ENCODE measurements around the gene HIVEP3.

The HIVEP3 gene

GRCh38 chr1:41727749-41728115, 191.0 kb downstream of the HIVEP3 start:
- Histone ChIP-seq H3K4me3 (ENCODE audit: low read length) (no peak overlapping the region), H3K27ac (ENCODE audit: low read depth, low read length) (no peak overlapping the region), H3K27me3 (ENCODE audit: control insufficient read depth, insufficient read depth, low read length) (no peaks in the 10 kb centered on the region), H3K36me3 (ENCODE audit: control insufficient read depth, insufficient read depth, low read length) (no peaks in the 10 kb centered on the region), H3K4me1 (ENCODE audit: control insufficient read depth, insufficient read depth, low read length) (no peaks in the 10 kb centered on the region), H3K9ac (ENCODE audit: low read length) (no peak overlapping the region)

GRCh38 chr1:41726899-41727748, 191.6 kb downstream of the HIVEP3 start:
- H3K27ac ChIP-seq (ENCODE audit: low read depth, low read length) = no peak overlapping the region
- no peaks in the 10 kb centered on the region for H3K36me3 ChIP-seq (ENCODE audit: control insufficient read depth, insufficient read depth, low read length)
- peak overlapping the region; percentile 12 for H3K4me3 ChIP-seq (ENCODE audit: low read length)
- H3K4me1 ChIP-seq (ENCODE audit: control insufficient read depth, insufficient read depth, low read length) = no peaks in the 10 kb centered on the region
- no peak overlapping the region for H3K9ac ChIP-seq (ENCODE audit: low read length)
- H3K27me3 ChIP-seq (ENCODE audit: control insufficient read depth, insufficient read depth, low read length) = no peaks in the 10 kb centered on the region

- H3K9ac ChIP-seq (ENCODE audit: low read length) = no peak overlapping the region
- no peak overlapping the region for H3K27ac ChIP-seq (ENCODE audit: low read depth, low read length)
- no peak overlapping the region for H3K4me3 ChIP-seq (ENCODE audit: low read length)
- no peaks in the 10 kb centered on the region for H3K27me3 ChIP-seq (ENCODE audit: control insufficient read depth, insufficient read depth, low read length)
- H3K4me1 ChIP-seq (ENCODE audit: control insufficient read depth, insufficient read depth, low read length) = no peaks in the 10 kb centered on the region
- no peaks in the 10 kb centered on the region for H3K36me3 ChIP-seq (ENCODE audit: control insufficient read depth, insufficient read depth, low read length)
These were observed 192.4 kb downstream of the HIVEP3 start for GRCh38 chr1:41726292-41726691.

DNA sequence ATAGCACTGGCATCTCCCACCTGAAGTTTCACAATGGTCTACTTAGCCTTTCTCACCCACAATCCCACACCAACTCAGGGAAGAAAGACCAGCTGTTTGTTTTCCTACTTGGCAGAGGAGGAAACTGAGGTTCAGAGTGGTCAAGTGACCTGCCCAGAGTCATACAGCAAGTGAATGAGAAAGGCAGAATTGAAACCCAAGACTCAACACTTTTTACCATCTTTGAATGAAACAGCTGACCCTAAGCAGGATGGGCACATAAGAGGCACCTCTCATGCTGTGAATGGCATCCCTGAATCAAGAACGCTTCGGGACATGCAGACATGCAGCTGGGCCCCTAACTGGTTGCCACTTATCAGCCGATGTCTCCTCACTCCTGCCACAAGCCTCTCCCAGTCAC, 193.8 kb downstream of the HIVEP3 start:
- no peak overlapping the region for H3K9ac ChIP-seq (ENCODE audit: low read length)
- H3K27me3 ChIP-seq (ENCODE audit: control insufficient read depth, insufficient read depth, low read length) = no peaks in the 10 kb centered on the region
- no peaks in the 10 kb centered on the region for H3K4me1 ChIP-seq (ENCODE audit: control insufficient read depth, insufficient read depth, low read length)
- H3K36me3 ChIP-seq (ENCODE audit: control insufficient read depth, insufficient read depth, low read length) = no peaks in the 10 kb centered on the region
- H3K4me3 ChIP-seq (ENCODE audit: low read length) = no peak overlapping the region
- H3K27ac ChIP-seq (ENCODE audit: low read depth, low read length) = no peak overlapping the region

- H3K36me3 ChIP-seq (ENCODE audit: control insufficient read depth, insufficient read depth, low read length) = no peaks in the 10 kb centered on the region
- no peaks in the 10 kb centered on the region for H3K27me3 ChIP-seq (ENCODE audit: control insufficient read depth, insufficient read depth, low read length)
- H3K4me1 ChIP-seq (ENCODE audit: control insufficient read depth, insufficient read depth, low read length) = no peaks in the 10 kb centered on the region
- no peak overlapping the region for H3K9ac ChIP-seq (ENCODE audit: low read length)
- no peak overlapping the region for H3K4me3 ChIP-seq (ENCODE audit: low read length)
- no peak overlapping the region for H3K27ac ChIP-seq (ENCODE audit: low read depth, low read length)
These were observed 194.5 kb downstream of the HIVEP3 start for GRCh38 chr1:41724248-41724647.

- no peak overlapping the region for H3K4me3 ChIP-seq (ENCODE audit: low read length)
- no peaks in the 10 kb centered on the region for H3K4me1 ChIP-seq (ENCODE audit: control insufficient read depth, insufficient read depth, low read length)
- no peaks in the 10 kb centered on the region for H3K36me3 ChIP-seq (ENCODE audit: control insufficient read depth, insufficient read depth, low read length)
- no peak overlapping the region for H3K27ac ChIP-seq (ENCODE audit: low read depth, low read length)
- no peaks in the 10 kb centered on the region for H3K27me3 ChIP-seq (ENCODE audit: control insufficient read depth, insufficient read depth, low read length)
- H3K9ac ChIP-seq (ENCODE audit: low read length) = no peak overlapping the region
These were observed 194.9 kb downstream of the HIVEP3 start for GRCh38 chr1:41723786-41724185.

GRCh38 chr1:41722184-41722583, 196.5 kb downstream of the HIVEP3 start:
- H3K27me3 ChIP-seq (ENCODE audit: control insufficient read depth, insufficient read depth, low read length) = no peaks in the 10 kb centered on the region
- no peaks in the 10 kb centered on the region for H3K4me1 ChIP-seq (ENCODE audit: control insufficient read depth, insufficient read depth, low read length)
- no peaks in the 10 kb centered on the region for H3K36me3 ChIP-seq (ENCODE audit: control insufficient read depth, insufficient read depth, low read length)
- no peak overlapping the region for H3K27ac ChIP-seq (ENCODE audit: low read depth, low read length)
- no peak overlapping the region for H3K9ac ChIP-seq (ENCODE audit: low read length)
- H3K4me3 ChIP-seq (ENCODE audit: low read length) = no peak overlapping the region

DNA sequence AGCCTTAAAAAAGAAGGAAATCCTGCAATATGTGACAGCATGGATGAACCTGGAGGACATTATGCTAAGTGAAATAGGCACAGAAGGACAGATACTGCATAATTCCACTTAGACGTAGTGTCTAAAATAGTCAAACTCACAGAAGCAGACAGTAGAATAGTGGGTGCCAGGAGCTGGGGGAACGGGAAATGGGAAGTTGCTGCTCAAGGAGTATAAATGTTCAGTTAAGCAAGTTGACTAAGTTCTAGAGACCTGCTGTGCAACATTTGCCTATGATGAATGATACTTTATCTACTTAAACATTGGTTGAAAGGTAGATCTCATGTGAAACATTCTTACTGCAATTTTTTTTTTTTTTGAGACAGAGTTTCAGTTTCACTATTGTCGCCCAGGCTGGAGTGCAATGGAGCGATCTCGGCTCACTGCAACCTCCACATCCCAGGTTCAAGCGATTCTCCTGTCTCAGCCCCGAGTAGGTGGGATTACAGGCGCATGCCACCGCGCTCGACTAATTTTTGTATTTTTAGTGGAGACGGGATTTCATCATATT, 197.8 kb downstream of the HIVEP3 start:
- no peak overlapping the region for H3K4me3 ChIP-seq (ENCODE audit: low read length)
- no peaks in the 10 kb centered on the region for H3K4me1 ChIP-seq (ENCODE audit: control insufficient read depth, insufficient read depth, low read length)
- no peak overlapping the region for H3K9ac ChIP-seq (ENCODE audit: low read length)

GRCh38 chr1:41719590-41719989, 199.1 kb downstream of the HIVEP3 start:
- no peaks in the 10 kb centered on the region for H3K4me1 ChIP-seq (ENCODE audit: control insufficient read depth, insufficient read depth, low read length)
- no peak overlapping the region for H3K9ac ChIP-seq (ENCODE audit: low read length)

More for the DNA sequence above, 197.8 kb downstream of the HIVEP3 start:
- H3K27ac ChIP-seq (ENCODE audit: low read depth, low read length) = no peak overlapping the region
- no peaks in the 10 kb centered on the region for H3K36me3 ChIP-seq (ENCODE audit: control insufficient read depth, insufficient read depth, low read length)
- H3K27me3 ChIP-seq (ENCODE audit: control insufficient read depth, insufficient read depth, low read length) = no peaks in the 10 kb centered on the region

DNA sequence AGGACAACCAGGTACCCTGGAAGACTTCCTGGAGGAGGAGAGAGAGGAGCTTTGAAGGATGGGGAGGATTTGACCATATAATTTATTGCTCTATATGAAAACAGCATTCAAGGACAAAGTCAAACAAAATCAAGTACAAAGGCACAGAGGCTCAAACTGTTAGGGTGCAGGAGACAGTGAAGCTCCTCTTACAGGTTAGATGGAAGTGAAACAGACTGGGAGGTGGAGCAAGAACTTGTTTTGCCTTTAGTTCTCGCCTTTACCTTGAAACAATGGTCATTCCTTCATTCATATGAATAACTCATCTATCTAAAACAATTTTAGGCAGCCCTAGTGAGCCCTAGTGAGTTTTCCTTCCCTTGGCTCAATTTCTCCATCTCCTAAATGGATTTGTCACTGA, 199.6 kb downstream of the HIVEP3 start:
- no peaks in the 10 kb centered on the region for H3K27me3 ChIP-seq (ENCODE audit: control insufficient read depth, insufficient read depth, low read length)
- H3K9ac ChIP-seq (ENCODE audit: low read length) = no peak overlapping the region
- H3K36me3 ChIP-seq (ENCODE audit: control insufficient read depth, insufficient read depth, low read length) = no peaks in the 10 kb centered on the region
- H3K4me3 ChIP-seq (ENCODE audit: low read length) = no peak overlapping the region
- H3K4me1 ChIP-seq (ENCODE audit: control insufficient read depth, insufficient read depth, low read length) = no peaks in the 10 kb centered on the region
- no peak overlapping the region for H3K27ac ChIP-seq (ENCODE audit: low read depth, low read length)

More at GRCh38 chr1:41719590-41719989, 199.1 kb downstream of the HIVEP3 start:
- no peak overlapping the region for H3K27ac ChIP-seq (ENCODE audit: low read depth, low read length)
- H3K36me3 ChIP-seq (ENCODE audit: control insufficient read depth, insufficient read depth, low read length) = no peaks in the 10 kb centered on the region
- no peak overlapping the region for H3K4me3 ChIP-seq (ENCODE audit: low read length)
- no peaks in the 10 kb centered on the region for H3K27me3 ChIP-seq (ENCODE audit: control insufficient read depth, insufficient read depth, low read length)

- no peak overlapping the region for H3K4me3 ChIP-seq (ENCODE audit: low read length)
- no peak overlapping the region for H3K9ac ChIP-seq (ENCODE audit: low read length)
- H3K27ac ChIP-seq (ENCODE audit: low read depth, low read length) = no peak overlapping the region
- H3K27me3 ChIP-seq (ENCODE audit: control insufficient read depth, insufficient read depth, low read length) = no peaks in the 10 kb centered on the region
- H3K36me3 ChIP-seq (ENCODE audit: control insufficient read depth, insufficient read depth, low read length) = no peaks in the 10 kb centered on the region
- no peaks in the 10 kb centered on the region for H3K4me1 ChIP-seq (ENCODE audit: control insufficient read depth, insufficient read depth, low read length)
These were observed 200.2 kb downstream of the HIVEP3 start for GRCh38 chr1:41718497-41718896.

DNA sequence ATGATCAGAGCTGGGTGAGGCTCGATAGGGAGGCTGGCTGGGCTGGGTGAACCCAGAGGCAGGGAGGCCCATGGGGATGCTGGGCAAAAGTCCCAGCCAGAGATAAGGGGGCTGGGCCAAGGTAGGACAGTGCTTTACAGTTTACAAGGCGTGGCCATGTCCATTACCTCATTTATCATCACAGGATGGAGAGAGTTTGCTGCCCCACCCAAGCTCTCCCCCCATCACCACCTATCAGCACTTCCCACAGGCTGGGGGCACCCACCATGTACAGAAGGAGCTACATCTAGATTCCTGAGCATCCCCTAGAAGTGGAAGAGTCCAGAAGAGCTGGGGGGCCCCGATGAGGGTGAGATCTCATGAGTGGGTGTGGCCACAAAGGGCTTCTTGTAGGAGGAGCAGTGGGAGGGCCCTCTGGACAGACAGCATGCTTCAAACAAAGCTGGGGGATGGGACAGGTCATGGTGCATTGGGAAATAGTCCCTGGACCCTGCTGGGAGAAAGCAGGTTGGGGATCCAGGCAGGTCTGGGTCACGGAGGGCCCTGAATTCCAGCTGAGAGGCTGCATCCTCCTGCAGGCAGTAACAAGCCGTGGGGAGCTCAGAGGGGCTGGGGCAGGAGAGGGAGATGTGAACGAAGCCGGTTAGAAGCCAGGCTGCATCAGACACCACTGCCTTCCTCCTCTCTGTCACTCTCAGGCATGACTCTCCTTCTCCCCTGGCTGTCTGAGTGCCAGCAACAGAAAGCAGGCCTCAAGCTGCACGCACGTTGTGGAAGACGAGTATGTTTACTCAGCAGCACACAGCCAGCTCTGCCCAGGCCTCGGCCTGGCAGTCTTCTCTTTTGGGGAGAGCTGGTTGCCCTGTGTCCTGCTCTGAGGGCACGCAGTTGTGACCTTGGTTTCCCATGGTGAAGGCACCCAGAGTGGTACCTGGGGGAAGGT, 202.3 kb downstream of the HIVEP3 start:
- Histone ChIP-seq H3K9ac (ENCODE audit: low read length) (no peak overlapping the region), H3K4me3 (ENCODE audit: low read length) (no peak overlapping the region), H3K36me3 (ENCODE audit: control insufficient read depth, insufficient read depth, low read length) (no peaks in the 10 kb centered on the region), H3K4me1 (ENCODE audit: control insufficient read depth, insufficient read depth, low read length) (no peaks in the 10 kb centered on the region), H3K27ac (ENCODE audit: low read depth, low read length) (no peak overlapping the region), H3K27me3 (ENCODE audit: control insufficient read depth, insufficient read depth, low read length) (no peaks in the 10 kb centered on the region)

All from rectal smooth muscle tissue (tissue), 1 donor.